BJ (cell line): ENCODE results near the gene CLK2. TPM values are rescaled to one million over a fixed set of nuclear protein-coding genes. Genes with fewer than 3 reads are reported as not detected.

ENCODE experiments used
- CTCF ChIA-PET: fragments of 350-600 bp; formaldehyde crosslinking; extraction: SDS; loops from one replicate; lab custom pipeline; 2021; ENCODE audit warnings: antibody characterized with exemption, inconsistent platforms; lab: Yijun Ruan, JAX
- POLR2A ChIA-PET: fragments of 300-600 bp; sonication (Branson Sonifier 250); formaldehyde crosslinking; extraction: SDS; loops from one replicate; lab custom pipeline; 2021; ENCODE audit warnings: antibody characterized with exemption; lab: Charles Lee
- DNase-seq: peaks from one replicate; pipeline ENCODE4 v3.0.0-alpha.2; 2011; ENCODE audit warnings: low read depth
- H3K27me3 ChIP-seq: 2 replicates; pipeline ENCODE4 v1.6.0; 2011; ENCODE audit warnings: low read length; ENCODE audit not compliant: control insufficient read depth, insufficient read depth
- H3K36me3 ChIP-seq: 2 replicates; pipeline ENCODE4 v1.5.1; 2011; ENCODE audit warnings: low read length; ENCODE audit not compliant: control insufficient read depth, insufficient read depth
- H3K4me3 ChIP-seq: 2 replicates; pipeline ENCODE4 v1.5.1; 2011; ENCODE audit warnings: low read depth, mild to moderate bottlenecking, control low read depth, low read length
- CTCF ChIP-seq: IDR thresholded peaks from 2 replicates; pipeline ENCODE4 v1.5.1; 2011; ENCODE audit warnings: low read depth, mild to moderate bottlenecking, control low read depth, inconsistent platforms, low read length, moderate library complexity; ENCODE audit not compliant: insufficient read depth
- polyA plus RNA-seq: library from polyadenylated mRNA; depleted of rRNA; stranded (reverse); fragments of >200 nt; gene quantifications from 2 replicates; pipeline ENCODE4 v1.2.3, GENCODE V29; 2011

Gene CLK2
- polyA plus RNA-seq, 1 experiment, result 57.4 TPM

GRCh38 chr1:155320252-155320651 is 46.9 kb upstream of the CLK2 start:
- Histone ChIP-seq H3K27me3 (no peaks in the 10 kb centered on the region), H3K36me3 (0 out of 2 replicates have a peak, but pooled peaks cover 1% of the 10 kb centered on the region), H3K4me3 (peak overlapping the region; percentile 59)
- no peak for TF ChIP-seq CTCF
- CTCF ChIA-PET, result interaction anchor here (0.7 to 1.0 kb wide), 2 partner anchors 69 to 283 kb away, joined by 3 read pairs; no protein-coding TSS in a partner anchor
- DNase-seq, result no peak
- POLR2A ChIA-PET, result no interaction called here

GRCh38 chr1:155319536-155319935 is 46.2 kb upstream of the CLK2 start:
- no peak overlapping the region for H3K4me3 ChIP-seq
- TF ChIP-seq CTCF, result no peak
- H3K36me3 ChIP-seq, result peaks cover 1% of the 10 kb centered on the region; the same call in 1 of the 2 replicates
- DNase-seq, result no peak
- ChIA-PET POLR2A (no interaction called here), CTCF (no interaction called here)
- H3K27me3 ChIP-seq, result no peaks in the 10 kb centered on the region

GRCh38 chr1:155318082-155318481 is 44.8 kb upstream of the CLK2 start:
- Histone ChIP-seq H3K27me3 (no peaks in the 10 kb centered on the region), H3K36me3 (peaks cover 2% of the 10 kb centered on the region; the same call in 1 of the 2 replicates), H3K4me3 (no peak overlapping the region)
- ChIA-PET POLR2A (no interaction called here), CTCF (interaction anchor here (0.6 to 2.0 kb wide), 3 partner anchors 67 to 797 kb away, joined by 3 to 9 read pairs (median 4); no protein-coding TSS in a partner anchor)
- TF ChIP-seq CTCF, result no peak
- no peak for DNase-seq

- POLR2A ChIA-PET, result no interaction called here
- no peak for TF ChIP-seq CTCF
- Histone ChIP-seq H3K4me3 (no peak overlapping the region), H3K27me3 (no peaks in the 10 kb centered on the region), H3K36me3 (peaks cover 8% of the 10 kb centered on the region)
- DNase-seq, result no peak
- CTCF ChIA-PET, result interaction anchor here (2.0 kb wide), 1 partner anchor 66 kb away, joined by 9 read pairs; no protein-coding TSS in a partner anchor
Measured at GRCh38 chr1:155316922-155317321, 43.6 kb upstream of the CLK2 start.

GRCh38 chr1:155313261-155313660 is 40.0 kb upstream of the CLK2 start:
- no peak for TF ChIP-seq CTCF
- Histone ChIP-seq H3K4me3 (no peak overlapping the region), H3K36me3 (peaks cover 9% of the 10 kb centered on the region), H3K27me3 (no peaks in the 10 kb centered on the region)
- ChIA-PET CTCF (interaction anchor here (0.6 to 3.4 kb wide), 2 partner anchors 10 to 40 kb away, joined by 3 to 16 read pairs; no protein-coding TSS in a partner anchor), POLR2A (no interaction called here)
- DNase-seq, result no peak
